HG03460 (cell line): Measurements from ENCODE around the gene POLDIP2.
A peak's percentile ranks its signal among the peaks of the same experiment; 100 is the strongest.

Experiments used
- ATAC-seq: cut with Tn5 transposase; IDR thresholded peaks from one replicate; pipeline ENCODE4 v1.9.1; 2021; ENCODE audit not compliant: unreplicated experiment

POLDIP2 gene

DNA sequence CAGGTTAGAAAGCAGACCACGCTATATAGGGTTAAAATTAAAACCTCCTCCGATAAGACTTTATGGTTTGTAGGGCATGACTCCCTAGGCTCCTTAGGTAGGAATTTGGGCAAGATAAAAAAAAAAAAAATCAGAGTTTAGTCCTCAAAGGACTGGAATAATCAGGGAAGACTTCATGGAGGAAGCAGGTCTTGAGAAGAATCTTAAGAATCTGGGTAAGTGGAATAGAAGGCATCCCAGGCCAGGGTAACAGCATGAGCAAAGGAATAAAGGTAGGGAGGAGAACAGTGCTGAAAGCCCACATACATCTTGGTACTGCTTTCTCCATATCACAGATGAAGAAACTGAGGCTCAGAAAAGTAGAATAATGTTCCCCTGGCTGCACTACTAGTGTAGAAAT is 33.2 kb upstream of the POLDIP2 start:
- no peak for ATAC-seq

DNA sequence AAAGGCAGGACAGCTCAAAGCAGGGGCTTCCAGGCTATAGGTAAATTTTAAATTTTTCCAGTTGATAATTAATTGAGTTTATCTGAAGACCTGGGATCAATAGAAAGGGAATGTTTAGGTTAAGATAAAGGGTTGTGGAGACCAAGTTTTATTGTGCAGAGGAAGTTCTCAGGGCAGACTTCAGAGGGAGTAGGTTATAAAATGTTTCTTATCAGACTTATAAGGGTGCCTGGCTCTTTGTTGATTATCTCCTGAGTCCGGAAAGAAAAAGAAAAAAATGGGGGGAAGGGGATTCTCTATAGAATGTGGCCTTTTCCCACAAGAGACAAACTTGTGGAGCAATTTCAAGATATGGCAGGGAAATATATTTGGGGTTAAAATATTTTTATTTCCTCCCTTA is 32.8 kb upstream of the POLDIP2 start:
- no peak for ATAC-seq

DNA sequence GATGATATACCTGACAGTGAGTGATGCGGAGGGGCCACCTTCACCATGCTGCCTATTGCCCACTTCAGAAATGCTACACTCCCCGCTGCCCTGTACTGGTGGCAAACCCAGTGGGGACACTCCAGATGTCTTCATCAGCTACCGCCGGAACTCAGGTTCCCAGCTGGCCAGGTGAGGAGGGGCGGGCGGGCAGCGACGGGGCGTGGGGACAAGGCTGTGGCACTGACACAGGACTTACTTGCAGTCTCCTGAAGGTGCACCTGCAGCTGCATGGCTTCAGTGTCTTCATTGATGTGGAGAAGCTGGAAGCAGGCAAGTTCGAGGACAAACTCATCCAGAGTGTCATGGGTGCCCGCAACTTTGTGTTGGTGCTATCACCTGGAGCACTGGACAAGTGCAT is 30.8 kb upstream of the POLDIP2 start:
- ATAC-seq: no peak

DNA sequence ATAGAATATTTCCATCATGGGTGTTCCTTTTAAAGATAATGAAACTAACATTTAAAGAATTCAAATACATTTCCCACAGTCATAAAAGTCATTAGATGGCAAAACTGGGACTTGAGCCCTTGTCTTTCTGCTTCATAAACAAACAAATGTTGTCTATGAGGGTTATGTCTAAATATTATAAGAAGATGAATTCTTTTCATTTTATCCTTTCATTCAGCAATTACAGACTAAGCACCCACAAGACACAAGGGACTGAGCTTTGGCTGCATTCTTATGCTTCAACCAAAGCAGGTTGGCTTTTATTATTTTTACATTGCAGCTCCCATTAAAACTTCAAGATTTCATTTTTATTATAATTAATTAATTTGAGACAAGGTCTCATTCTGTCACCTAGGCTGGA is 29.1 kb upstream of the POLDIP2 start:
- ATAC-seq: no peak

DNA sequence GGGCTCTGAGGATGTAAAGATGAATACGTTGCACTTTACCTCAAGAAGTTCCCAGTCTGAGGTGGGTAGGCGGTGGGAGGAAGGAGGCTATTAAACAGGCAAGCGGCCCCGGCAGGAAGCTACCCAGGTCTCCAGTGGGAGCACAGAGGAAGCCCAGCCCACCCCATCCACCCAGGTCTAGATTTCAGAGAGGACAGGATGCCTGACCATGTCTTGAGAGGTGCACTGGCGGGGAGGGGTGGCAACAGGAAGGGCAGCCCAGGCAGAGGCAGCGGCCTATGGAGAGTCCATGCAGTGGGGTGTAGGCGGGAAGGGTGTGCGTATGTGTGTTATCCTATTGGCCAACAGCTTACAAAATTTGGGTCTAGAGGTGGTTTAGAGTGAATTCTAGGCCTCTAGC is 28.1 kb upstream of the POLDIP2 start:
- ATAC-seq: no peak

DNA sequence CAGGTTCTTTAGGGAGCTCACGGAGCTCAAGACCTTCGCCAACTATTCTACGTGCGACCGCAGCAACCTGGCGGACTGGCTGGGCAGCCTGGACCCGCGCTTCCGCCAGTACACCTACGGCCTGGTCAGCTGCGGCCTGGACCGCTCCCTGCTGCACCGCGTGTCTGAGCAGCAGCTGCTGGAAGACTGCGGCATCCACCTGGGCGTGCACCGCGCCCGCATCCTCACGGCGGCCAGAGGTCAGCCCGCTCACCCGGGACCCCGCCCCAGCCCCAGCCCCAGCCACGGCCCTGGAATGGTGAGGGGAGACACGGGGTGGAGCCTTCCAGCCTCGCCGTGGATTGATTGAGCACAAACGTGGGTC is 27.7 kb upstream of the POLDIP2 start:
- peak; percentile 33 for ATAC-seq

DNA sequence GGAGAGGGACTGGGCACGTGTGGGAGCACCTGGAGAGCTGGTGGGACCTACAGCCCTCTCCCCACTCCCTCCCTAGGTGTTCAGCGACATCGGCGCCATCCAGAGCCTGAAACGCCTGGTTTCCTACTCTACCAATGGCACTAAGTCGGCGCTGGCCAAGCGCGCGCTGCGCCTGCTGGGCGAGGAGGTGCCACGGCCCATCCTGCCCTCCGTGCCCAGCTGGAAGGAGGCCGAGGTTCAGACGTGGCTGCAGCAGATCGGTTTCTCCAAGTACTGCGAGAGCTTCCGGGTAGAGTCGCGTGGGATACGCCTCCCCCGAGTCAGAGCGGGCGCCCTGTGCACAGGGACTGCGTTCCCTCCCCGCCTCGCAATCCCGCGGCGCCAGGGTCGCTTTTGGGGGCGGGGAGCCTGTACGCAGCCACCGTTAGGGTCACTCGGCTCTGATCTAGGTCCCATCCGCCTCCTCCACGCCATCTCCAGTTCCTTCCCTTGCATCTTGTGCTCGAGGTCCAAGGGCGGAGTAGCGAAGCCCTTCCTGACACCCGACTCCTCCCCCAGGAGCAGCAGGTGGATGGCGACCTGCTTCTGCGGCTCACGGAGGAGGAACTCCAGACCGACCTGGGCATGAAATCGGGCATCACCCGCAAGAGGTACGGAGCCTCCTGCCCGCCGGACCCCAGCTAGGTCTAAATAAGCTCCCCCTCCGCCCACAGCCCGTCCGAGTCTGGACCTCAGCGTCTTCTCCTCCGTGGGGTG is 27.1 kb upstream of the POLDIP2 start:
- peak; percentile 56 for ATAC-seq

DNA sequence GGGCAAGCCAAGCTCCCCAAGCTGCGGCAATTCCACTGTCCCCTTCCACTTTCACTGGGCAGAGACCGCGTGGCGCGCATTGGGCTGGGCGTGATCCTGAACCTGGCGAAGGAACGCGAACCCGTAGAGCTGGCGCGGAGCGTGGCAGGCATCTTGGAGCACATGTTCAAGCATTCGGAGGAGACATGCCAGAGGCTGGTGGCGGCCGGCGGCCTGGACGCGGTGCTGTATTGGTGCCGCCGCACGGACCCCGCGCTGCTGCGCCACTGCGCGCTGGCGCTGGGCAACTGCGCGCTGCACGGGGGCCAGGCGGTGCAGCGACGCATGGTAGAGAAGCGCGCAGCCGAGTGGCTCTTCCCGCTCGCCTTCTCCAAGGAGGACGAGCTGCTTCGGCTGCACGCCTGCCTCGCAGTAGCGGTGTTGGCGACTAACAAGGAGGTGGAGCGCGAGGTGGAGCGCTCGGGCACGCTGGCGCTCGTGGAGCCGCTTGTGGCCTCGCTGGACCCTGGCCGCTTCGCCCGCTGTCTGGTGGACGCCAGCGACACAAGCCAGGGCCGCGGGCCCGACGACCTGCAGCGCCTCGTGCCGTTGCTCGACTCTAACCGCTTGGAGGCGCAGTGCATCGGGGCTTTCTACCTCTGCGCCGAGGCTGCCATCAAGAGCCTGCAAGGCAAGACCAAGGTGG is 24.0 kb upstream of the POLDIP2 start:
- ATAC-seq: no peak

DNA sequence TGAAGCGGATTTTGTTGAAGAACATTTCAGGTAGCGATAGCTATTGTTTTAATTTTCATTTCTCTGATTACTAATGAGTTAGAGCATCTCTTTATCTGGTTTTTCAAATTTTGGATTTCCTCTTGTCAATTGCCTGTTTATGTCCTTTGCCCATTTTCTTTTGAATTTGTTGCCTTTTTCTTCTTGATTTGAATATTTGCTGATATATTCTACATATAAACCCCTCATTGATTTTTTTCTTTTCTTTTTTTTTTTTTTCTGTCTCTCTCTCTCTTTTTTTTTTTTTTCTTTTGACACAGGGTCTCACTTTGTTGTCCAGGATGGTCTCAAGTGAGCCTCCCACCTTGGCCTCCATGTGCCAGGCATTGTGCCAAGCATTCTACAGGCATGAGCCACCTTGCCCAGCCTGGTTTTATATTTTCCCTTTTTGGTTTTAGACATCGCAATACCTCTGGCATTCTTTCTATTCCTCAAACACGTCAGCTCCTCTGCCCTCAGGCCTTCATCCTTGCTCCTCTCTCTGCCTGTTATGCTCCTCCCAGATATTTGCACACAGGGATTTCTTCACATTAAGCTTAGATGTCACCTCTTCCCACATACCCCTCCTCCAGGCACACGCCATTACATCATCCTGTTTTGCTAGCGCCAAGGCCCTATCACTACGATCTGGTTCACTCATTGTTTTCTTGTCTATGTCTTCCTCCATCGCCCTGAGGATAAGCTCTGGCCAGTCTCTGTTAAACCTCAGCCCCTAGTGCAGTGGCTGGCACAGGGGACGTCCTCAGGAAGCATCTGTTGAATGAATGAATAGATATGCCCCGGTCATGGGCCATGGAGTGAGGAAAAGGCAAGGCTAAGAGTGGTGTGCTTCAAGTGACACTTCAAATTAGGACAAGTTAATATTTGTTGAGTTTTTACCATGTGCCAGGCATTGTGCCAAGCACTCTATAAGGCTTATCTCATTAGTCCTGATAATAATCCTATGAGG is 22.8 kb upstream of the POLDIP2 start:
- ATAC-seq: no peak

DNA sequence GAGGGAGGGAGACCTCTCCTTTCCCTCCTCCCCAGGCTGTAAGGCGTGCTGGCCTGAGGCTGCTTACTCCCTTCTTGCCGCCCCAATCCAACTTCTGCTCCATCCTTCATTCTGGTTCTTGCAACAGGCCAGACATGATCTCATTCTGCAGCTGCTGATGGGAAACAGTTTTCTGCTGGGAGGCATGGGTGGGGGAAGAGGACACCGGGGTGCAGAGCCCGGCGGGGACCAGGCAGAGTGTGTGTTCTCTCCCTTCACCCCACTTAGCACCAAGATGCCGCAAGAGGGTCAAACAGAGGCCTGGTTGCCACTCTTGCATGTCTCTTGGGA is 15.6 kb upstream of the POLDIP2 start:
- no peak for ATAC-seq

DNA sequence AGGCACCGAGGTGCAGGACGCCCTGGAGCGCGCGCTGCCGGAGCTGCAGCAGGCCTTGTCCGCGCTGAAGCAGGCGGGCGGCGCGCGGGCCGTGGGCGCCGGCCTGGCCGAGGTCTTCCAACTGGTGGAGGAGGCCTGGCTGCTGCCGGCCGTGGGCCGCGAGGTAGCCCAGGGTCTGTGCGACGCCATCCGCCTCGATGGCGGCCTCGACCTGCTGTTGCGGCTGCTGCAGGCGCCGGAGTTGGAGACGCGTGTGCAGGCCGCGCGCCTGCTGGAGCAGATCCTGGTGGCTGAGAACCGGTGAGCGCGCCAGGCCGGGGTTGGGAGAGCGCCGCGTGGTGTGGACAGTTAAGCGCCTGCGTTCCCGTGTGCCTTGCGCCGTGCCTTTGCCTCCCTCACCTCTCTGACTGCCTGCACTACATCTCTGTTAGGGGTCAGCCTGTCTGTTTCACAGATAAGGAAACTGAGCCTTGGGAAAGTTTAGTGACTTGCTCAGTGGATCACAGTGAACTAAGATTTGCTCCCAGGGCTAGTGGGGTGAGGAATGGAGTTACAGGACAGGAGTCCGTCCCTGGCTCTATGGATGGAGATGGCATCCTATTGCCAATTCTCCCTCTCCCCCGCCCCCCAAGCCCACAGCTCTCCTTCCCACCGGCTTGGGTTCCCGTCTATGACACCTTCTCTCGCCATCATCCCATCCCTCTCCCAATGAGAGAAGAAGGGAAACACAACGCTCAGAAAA is 15.0 kb upstream of the POLDIP2 start:
- peak; percentile 23 for ATAC-seq

DNA sequence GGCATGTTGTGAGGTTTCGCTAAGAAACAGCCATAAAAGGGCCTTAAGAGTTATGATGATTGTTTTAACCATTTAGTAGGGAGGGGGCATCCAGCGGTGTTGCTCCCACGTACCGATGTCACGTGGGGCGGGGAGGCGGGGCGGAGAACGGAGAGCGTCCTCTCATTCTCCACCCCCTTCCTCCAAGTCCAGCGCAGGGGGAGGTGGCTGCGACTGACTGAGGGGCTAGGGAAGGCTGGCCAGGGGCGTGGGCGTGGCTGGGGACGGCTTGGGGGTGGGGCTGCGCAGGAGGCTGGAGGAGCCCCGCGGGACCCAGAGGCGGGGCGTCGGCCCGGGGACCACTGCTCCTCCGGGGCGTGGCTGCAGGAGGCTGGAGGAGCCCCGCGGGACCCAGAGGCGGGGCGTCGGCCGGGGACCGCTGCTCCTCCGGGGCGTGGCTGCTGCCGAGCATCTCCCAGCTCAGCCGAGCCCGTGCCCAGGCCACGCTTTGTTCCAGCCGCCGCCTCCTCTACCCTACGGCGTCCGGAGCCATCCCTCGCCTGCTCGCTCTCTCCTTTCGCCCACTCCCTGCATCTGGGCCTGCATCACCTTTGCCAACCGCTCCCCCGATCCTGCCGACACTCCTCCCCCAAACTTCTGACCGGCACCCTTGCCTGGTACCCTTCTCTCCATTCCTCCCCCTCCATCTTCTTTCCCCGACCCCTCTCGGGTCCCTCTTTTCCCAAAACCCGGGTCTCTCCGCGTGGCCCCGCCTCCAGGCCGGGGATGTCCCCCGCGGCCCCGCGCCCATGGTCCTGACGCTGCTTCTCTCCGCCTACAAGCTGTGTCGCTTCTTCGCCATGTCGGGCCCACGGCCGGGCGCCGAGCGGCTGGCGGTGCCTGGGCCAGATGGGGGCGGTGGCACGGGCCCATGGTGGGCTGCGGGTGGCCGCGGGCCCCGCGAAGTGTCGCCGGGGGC is 14.2 kb upstream of the POLDIP2 start, which contains the start of gene SARM1:
TSS of gene SARM1 (plus strand) at position 450 of the 958 bp plus-strand sequence. CDS start at position 789, 339 bp downstream.
- ATAC-seq: peak; percentile 68

DNA sequence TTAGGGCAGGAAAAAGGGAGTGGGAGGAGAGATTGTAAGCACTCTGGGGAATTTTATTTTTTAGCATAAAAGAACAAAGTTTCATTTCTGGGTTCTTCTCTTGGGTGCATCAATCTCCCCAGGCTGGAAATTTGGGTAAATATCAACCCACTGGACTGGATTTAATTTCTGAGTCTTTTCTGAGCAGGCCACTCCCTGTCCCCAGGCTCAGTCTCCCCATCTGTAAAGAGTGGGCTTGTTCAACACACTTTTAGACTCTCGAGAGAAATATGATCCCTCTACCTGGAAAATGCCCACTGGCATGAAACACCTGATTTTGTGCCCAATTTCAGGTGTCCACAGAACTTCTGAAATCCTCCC is 13.4 kb upstream of the POLDIP2 start:
- no peak for ATAC-seq

DNA sequence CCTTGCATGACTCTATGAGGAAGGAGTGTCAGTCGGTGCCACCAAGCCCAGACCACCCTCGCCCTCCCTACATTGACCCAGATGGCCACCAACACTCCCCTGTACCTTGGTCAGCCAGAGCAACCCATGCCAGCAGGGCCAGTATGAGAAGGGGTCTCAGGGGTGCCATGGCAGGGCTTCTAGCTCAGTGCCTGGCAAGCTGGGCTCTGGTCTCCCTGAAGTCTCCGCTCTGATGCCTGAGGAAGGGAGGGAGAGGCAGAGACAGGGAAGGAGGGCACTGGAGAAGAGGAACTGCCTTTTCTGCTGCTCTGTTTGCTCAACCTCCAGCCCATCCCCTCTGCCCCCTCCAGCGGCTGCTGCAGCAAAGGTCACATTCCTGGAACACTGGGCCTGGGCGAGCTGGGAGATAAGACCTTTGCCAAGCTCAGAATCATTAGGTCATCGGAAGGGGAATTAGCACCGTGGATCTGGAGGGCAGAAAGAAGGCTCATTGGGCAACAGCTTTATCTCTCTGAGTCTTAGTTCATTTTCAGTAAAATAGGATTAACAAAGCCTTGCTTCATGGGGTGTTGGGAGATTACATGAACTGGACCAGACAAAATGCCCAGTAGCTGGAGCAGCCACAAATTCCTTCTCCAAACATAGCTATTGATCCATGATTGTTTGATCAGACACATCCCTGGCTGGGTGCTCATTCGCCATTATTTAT is 12.9 kb upstream of the POLDIP2 start, which contains the start of gene VTN:
TSS of gene VTN (minus strand) at position 273 of the 709 bp plus-strand sequence. CDS start at position 169, 104 bp downstream.
- no peak for ATAC-seq

DNA sequence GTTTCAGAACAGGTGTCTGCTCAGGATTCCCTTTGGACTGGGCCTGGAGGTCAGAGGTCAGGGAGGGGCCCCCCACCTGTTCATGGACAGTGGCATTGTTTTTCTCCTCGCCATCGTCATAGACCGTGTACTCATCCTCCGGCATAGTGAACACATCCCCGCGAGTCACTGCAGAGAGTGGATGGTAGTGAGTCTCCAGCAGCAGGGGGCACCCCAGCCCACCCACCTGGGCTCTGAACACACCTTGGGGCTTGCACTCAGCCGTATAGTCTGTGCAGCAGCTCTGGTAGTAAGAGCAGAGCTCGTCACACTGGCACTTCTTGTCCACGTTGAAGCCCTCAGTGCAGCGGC is 12.3 kb upstream of the POLDIP2 start:
- ATAC-seq: no peak

DNA sequence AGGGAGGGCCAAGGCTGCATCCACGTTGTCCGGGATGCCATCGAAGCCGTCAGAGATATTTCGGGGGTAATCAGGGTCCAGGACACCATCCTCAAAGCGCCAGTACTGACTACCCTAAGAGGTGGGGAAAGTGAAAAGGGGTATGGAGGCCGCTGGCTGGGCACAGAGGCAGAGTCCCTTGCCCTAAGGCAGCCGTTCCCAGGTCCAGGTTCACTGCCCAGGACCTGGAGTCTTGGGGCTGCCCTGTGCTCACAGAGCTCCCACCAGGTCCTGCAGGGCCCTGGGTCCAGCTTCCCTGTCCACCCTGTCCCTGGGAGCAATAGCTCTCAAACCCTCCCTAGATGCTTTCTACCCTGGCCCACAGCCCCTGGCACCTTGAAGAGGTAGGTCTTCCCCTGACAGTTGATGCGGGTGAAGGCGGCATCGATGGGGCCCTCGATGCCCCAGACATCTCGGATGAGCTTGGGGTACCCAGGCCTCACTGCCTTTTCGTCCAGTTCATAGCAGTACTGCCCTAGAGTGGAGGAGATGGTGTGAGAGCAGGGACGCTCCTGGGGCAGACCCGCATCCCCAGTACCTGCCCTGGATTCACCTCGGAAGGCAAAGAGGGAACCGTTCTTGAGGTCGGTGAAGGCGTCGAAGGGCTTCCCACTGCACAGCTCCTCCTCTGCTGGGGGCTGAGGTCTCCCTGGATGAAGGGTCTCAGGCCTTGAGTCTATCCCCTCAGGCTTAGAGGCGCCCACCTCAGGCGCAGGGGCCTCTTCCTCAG is 11.8 kb upstream of the POLDIP2 start:
- no peak for ATAC-seq

DNA sequence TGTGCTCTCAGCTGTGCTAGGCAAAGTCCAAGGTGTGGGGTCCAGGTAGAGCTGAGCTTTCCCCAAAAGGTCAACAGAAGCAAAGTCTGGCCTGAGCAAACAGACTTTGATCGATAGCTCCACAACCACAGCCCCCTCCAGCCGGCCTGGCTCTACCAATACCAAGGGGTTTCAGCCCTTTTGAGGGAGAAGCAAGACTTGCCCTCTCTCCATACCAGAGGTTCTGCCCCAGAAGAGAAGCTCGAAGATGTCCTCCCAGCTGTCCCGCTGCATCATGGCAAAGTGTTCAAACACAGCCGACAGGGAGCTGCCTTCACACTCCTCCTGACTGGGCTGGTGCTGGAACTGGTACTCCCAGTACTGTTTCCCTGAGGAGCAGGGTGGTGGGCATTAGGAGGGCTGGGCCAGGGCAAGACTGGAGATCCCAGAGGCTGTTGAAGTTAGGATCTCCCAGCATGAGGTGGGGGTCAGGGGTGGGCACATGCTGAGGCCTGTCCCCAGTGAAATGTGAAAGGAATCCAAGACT is 11.0 kb upstream of the POLDIP2 start:
- no peak for ATAC-seq

DNA sequence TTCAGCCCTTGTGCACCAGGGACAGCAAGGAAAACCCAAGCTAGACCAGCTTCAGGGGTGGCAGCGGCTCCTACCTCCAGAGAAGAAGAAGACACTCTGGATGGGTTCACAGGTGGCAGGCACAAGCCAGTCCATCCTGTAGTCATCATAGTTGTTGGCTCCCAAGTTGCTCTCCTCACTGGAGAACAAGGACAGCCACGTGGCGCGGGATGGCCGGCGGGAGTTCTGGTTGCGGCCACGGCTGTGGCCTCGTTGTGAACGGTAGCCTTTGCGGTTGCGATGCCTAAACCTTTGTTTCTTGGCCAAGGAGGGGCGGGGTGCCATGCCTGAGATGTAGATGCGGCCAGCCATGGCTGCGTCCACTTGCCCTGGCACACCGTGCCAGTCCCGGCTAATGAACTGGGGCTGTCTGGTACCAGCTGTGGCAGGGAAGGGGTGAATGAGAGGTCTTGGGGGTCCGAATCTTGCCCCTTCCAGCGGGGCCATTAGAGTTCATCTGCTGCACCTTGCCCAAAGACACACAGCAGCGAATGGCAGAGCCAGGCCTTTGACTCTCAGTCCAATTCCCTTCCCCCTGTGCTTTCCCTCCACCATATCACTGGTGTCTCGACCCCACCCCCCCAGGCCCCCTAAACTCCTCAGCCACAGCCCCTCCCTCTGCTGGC is 10.4 kb upstream of the POLDIP2 start:
- ATAC-seq: no peak
